GM21717 (cell line): ENCODE results near the gene FTO.

ENCODE experiments used
- ATAC-seq: cut with Tn5 transposase; IDR thresholded peaks from one replicate; pipeline ENCODE4 v1.9.1; 2021; ENCODE audit warnings: mild to moderate bottlenecking, moderate library complexity; ENCODE audit not compliant: unreplicated experiment

The FTO gene

DNA sequence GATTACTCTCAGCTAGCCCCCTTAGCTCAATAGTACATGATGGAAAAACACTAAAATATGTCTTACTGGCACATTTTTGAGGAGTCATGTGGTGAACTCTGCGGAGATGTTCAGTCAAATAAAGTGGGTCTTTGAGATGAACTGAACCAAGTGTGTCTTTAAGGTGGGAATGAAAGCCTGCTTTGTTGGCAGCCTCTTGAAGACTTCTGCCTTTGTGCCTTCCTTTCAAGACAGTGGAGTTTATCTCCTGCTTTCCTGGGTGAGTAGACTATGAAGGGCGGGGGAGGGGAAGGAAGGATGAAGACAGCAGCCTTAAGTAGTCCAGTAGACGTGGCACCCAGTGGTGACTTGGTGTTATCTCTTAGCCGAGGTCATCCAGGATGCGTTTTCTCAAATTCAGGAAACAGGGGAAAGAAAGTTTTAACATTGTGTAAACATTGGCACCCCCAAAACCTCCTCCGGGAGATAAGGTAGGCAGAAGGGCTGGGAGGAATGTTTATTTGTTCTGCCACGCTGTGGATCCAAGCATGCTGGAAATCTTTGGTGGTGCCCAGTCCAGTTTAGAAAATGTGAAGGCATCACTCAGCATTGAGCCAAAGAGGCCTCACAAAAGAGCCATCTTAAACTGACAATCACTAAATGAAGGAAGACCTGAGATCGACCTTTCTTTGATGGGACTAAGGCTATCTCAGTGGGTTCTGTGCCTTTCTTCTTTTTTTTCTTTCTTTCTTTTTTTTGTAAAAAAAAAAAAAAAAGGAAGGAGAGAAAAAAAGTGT lies 220.6 kb downstream of the FTO start:
- no peak for ATAC-seq

DNA sequence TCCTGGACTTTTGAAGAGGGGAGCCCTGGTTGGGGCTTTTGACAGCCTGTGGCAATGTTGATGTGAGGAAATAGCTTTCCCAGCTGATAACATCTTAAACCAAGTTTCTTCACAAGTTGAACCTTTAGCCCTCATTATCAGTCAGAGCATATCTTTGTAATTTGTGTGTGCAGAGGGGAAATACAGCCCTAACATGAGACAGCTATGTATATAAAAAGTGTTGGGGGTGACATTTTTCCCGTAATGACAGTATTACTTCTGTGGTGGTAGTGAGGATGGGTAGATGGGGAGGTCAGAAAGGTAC lies 221.1 kb downstream of the FTO start:
- no peak for ATAC-seq

DNA sequence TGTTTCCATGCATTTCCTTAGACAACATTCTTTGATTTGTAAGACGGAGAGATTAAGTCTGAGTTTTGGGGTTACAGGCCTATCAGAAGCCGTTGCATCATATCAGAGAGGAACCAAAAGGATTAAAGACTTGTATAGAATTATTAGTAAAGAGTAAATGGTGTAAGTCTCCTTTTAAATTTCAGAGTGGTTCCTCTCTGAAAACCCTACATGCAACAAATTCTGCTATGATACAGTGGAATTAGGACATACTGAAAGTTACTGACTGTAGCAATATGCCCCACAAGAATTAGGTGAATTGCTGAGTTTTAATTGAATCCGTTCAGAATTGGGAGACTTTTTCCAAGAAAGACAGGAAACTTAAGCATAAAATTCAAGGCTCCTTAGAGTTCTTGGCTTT lies 221.6 kb downstream of the FTO start:
- no peak for ATAC-seq

DNA sequence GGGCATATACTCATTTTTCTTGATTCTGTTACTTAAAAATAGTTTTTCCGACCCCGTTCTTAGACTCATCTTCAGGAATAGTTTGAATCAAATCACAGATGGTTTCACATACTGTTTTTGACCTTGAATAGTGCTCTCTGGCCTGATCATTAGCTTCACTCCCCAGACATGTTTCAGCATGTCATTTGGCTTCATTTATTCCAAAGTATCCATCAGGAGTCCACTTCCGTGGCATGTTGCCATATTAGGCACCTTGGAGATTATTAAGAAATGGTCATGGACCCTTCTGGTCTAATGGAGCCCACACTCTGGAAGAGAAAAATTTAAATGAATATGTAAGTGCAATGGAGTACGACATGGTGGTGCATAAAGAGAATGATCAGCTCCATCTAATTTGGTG lies 222.3 kb downstream of the FTO start:
- no peak for ATAC-seq

- no peak for ATAC-seq
Observed at GRCh38 chr16:53932975-53933374, 229.0 kb downstream of the FTO start.

DNA sequence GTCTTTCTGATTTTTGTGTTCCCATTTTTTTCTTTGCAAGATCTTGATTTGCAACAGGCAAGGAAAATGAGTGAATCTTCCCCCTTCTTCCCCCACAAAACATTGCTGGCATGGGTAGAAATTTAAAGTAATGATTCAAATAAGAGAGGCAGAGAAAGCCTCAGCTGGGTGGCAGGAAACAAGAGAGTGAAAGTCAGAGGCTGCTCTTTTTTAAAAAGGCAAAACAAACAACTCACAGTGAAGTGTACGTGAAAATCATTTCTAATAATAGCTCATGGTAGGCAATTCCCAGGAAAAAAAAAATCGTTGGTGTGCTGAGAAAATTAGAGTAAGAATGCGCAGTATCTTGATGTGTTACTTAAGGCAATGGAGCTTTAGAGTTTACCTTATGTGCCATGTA lies 229.5 kb downstream of the FTO start:
- no peak for ATAC-seq

- ATAC-seq = no peak
Observed at GRCh38 chr16:53936052-53936451, 232.1 kb downstream of the FTO start.

- ATAC-seq = no peak
Observed at GRCh38 chr16:53936529-53936928, 232.6 kb downstream of the FTO start.

- no peak for ATAC-seq
Observed at GRCh38 chr16:53937161-53937880, 233.4 kb downstream of the FTO start.

GRCh38 chr16:53944025-53944424 lies 240.1 kb downstream of the FTO start:
- ATAC-seq = no peak

DNA sequence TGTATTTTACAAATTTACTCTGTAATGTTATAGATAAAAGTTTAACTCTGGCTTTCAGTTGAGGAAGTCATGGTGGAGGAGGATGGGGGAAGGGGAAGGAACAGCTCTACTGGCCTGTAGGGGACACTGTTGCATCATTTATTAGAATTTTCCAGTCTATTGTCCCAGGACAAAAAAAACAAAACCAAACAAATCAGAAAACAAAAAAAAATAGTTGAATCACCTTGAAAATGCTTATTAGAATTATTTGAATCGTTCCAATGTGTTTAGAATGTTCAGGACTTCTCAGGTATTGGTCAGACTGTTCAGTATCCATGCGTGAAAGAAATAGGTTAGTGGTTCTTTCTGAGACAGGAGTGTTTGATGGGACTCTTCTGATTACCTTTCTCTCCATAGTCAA lies 242.0 kb downstream of the FTO start:
- no peak for ATAC-seq

DNA sequence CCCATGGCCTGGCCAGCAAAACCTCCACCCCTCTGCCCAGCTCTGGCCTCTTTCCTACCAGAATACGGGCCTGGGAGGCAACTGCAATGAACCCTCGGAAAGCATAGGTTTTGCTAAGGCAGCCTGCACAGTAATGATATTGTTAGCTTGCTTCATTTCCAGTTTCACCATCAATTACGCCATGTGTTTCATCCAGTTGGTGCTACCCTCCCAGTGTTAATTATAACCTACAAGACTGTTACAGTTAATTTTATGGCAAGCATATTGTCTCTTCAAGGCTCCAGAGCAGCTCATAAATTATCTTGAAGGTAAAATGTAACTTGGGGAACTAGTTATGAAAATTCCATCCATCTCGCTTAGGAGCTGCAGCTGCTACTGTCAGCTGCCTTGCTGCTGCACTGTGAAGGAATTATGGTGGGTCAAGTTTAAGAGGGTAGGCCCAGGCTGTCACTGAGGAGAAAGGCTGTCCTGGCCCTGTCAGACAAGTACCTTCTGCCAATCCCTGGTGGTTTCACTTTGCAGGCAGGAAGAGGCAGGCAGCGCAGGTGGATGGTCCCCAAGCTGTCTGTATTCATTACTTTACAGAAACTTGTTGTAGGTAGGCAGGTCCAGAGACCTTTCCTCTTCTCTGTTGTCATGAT lies 242.9 kb downstream of the FTO start:
- ATAC-seq = no peak

- ATAC-seq = no peak
Observed at GRCh38 chr16:53947642-53948041, 243.7 kb downstream of the FTO start.

- no peak for ATAC-seq
Observed at GRCh38 chr16:53948326-53948725, 244.4 kb downstream of the FTO start.

DNA sequence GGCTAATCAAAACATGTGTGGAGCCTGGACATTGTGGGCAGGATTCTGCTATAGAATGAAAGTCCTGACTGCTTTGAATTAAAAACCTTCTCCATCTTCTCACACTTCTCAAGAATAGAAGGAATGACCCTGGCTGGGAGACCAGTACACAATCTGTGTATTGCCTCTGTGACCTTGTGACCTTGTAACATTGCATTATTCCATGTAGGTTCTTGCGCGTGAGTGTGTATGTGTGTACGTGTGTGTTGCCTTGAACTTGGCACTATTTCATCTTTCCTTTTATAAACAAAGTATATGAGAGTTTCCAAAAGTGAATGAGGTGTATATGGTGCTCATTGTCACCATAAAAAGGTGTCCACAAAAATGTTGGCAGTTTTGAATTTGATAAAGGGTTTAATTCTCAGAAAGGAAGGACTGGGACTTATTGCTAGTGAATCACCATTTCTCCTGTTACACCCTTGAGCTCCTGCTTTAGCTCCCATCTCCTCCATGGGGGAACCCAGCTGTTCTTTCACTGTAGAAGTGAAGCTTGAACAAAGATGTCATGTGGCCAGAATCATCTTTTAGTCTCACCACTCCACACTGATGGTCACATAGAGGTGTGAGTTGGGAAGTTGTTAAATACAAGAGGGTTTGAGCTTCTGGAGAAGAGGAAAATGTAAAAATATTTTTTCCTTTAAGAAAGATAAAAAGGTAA lies 244.9 kb downstream of the FTO start:
- no peak for ATAC-seq

DNA sequence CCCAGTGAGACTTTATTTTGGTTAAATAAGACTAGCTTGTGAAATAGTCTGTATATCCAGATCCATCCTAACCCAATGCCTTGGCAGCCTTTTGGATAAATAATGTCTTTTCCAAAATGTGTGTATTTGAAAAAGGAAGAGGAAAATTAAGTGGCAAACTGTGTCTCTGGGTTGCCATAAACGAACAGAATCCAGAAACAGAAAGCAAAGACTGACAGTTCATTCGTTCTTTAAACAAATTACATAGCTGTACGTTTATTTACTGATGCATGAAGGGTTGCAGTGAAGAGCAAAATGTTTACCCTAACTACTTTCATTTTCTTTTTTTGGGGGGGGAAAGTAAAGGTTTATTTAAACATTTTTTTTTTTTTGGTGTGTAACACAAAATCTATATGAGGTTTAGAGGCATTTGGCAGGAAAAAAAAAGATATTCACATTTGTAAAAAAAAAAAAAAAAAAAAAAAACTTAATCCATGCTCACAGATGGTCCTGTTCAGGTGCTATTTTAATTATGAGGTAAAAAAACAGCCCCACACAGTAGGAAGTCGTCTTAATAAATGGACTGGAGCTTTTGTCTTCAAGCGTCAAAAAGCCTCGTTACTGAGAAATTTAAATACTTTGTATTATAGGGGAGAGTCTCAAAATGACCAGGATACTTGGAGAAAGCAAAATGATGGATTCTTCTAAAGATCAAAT lies 245.9 kb downstream of the FTO start:
- peak; percentile 51 for ATAC-seq

GRCh38 chr16:53950677-53951076 lies 246.7 kb downstream of the FTO start:
- no peak for ATAC-seq

DNA sequence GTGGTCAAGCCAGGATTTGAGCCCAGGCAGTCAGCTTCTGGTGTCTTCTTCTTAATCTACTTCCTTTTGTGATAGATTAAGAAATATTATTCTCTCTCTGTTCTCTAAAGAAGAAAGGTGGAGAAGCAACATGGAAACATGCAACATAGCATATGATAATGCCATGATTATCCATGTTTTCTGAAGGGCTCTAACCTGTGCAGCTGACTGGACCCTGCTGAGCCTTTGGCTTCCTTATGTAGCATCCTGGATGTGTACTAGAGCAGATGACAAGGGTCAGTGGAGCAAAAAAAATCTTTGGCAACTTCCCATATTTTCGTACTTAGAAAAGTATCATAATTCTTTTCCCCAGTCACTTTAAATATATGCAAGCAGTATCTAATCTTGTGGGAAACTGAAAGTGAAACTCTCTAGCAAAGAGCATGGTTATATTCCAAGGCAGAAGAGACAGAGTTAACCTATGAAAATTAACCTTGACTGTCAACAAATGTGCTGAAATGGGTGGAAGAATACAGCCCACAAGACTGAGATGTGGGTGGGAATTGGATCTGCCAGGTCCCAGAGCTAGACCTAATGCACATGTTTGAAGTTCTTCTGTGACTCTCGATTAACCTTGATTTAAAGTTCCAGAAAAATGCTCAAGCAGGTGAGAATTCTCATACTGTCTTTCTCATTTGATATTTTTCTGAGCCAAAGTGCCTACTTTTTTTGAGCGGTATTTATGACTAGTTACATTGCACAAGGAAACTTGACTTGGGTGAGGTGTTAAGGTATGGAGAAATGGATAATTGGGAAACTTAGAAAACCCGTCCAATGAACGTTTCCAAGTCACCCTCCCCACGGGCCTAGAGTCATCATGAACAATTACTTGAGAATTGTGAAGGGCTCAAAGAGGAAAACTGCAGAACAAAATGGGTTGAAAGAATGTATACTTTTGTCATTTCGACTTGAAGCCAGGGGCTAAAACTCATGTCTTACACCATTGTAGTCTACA lies 248.6 kb downstream of the FTO start:
- peak; percentile 67 for ATAC-seq

DNA sequence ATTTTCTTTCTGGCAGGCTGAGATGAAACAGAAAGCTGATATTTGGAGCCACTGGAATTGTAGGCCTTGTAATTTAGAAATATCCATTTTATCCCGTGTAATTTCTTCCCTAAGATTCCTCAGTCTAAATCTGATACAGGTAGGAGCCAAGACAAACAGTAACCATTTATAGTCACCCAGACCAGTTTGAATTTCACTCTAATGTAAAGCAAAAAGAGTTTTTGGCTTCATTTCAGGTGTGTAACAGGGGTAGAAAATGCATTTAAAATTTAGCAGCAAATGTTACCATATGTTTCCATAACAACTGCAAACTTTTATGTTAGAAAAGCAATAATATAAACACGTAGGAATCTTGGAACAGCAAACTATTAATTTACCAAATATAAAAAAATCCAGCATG lies 249.4 kb downstream of the FTO start:
- ATAC-seq = no peak
